Activated T-helper 17 cell treated with anti-CD3 and anti-CD28 coated beads, Interleukin-2, amount 50 U/mL, for 72 hours (primary cell): ENCODE data around the gene AOC3. TPM values are rescaled to one million over a fixed set of nuclear protein-coding genes. Genes with fewer than 3 reads are reported as not detected.
"Not testable (repeated sequence)": the region's sequence is repeated elsewhere in the genome, so short reads cannot be mapped to it uniquely, and the experiment has no call there.

ENCODE experiments used
- ATAC-seq: fragments of 150-1000 bp; cut with Tn5 transposase; replicated peaks from 2 replicates; pipeline ENCODE4 v1.10.0; 2021; ENCODE audit warnings: mild to moderate bottlenecking, moderate library complexity
- H3K27ac Mint-ChIP-seq: one replicate; pipeline ENCODE4 v1.8.0; 2022; ENCODE audit warnings: mixed read lengths
- H3K27me3 Mint-ChIP-seq: one replicate; pipeline ENCODE4 v1.8.0; 2022; ENCODE audit warnings: mixed read lengths
- H3K36me3 Mint-ChIP-seq: one replicate; pipeline ENCODE4 v1.8.0; 2022; ENCODE audit warnings: low read depth, mild to moderate bottlenecking, mixed read lengths
- H3K4me1 Mint-ChIP-seq: one replicate; pipeline ENCODE4 v1.8.0; 2022; ENCODE audit warnings: mixed read lengths
- H3K4me3 Mint-ChIP-seq: one replicate; pipeline ENCODE4 v1.8.0; 2022; ENCODE audit warnings: mild to moderate bottlenecking, mixed read lengths
- H3K9me3 Mint-ChIP-seq: one replicate; pipeline ENCODE4 v1.8.0; 2022; ENCODE audit warnings: mixed read lengths
- total RNA-seq, 2 donors: library from RNA; stranded (reverse); gene quantifications; one replicate each; pipeline ENCODE4 v1.2.3, GENCODE V29; 2022

Gene AOC3
- total RNA-seq, 2 donors from 2014 or later: 2.2 to 3.0 TPM

DNA sequence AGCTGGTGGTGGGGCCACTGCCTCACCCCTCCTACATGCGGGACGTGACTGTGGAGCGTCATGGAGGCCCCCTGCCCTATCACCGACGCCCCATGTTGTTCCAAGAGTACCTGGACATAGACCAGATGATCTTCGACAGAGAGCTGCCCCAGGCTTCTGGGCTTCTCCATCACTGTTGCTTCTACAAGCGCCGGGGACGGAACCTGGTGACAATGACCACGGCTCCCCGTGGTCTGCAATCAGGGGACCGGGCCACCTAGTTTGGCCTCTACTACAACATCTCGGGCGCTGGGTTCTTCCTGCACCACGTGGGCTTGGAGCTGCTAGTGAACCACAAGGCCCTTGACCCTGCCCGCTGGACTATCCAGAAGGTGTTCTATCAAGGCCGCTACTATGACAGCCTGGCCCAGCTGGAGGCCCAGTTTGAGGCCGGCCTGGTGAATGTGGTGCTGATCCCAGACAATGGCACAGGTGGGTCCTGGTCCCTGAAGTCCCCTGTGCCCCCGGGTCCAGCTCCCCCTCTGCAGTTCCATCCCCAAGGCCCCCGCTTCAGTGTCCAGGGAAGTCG lies 16.8 kb downstream of the AOC3 start:
- H3K9me3 Mint-ChIP-seq, H3K36me3 Mint-ChIP-seq, H3K4me1 Mint-ChIP-seq, H3K27ac Mint-ChIP-seq, H3K4me3 Mint-ChIP-seq, ATAC-seq: not testable (repeated sequence)
- peaks cover 22% of the 10 kb centered on the region for H3K27me3 Mint-ChIP-seq

DNA sequence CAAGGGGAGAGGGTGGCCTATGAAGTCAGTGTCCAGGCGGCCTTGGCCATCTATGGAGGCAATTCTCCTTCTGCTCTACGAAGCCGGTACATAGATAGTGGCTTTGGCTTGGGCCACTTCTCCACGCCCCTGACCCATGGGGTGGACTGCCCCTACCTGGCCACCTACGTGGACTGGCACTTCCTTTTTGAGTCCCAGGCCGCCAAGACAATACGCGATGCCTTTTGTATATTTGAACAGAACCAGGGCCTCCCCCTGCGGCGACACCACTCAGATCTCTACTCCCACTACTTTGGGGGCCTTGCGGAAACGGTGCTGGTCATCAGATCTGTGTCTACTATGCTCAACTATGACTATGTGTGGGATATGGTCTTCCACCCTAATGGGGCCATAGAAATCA lies 17.3 kb downstream of the AOC3 start:
- Mint-ChIP-seq H3K4me3 (no peak overlapping the region), H3K9me3 (no peaks in the 10 kb centered on the region), H3K27me3 (peaks cover 27% of the 10 kb centered on the region), H3K4me1 (no peaks in the 10 kb centered on the region), H3K36me3 (no peaks in the 10 kb centered on the region), H3K27ac (no peak overlapping the region)
- ATAC-seq: no peak

DNA sequence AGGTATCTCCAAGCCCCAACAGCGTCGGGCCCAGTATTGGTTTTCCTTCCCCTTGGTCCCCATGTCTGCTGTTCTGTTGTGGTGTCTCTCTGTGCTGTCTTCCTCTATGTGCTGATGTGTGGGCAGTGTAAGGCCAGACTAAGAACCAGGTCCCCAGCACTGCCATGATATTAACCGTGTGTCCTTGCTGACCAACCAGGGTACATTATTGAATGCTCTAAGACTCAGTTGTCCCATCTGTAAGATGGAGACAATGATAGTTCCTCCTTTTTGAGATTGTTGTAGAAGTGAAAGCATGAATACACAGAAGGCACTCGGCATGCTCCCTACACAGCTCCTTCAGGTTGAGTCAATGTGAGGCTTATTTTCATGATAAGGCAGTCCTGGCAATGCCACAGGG lies 20.6 kb downstream of the AOC3 start:
- Mint-ChIP-seq H3K4me1 (no peaks in the 10 kb centered on the region), H3K4me3 (no peak overlapping the region), H3K27ac (no peak overlapping the region), H3K27me3 (peaks cover 16% of the 10 kb centered on the region), H3K36me3 (no peaks in the 10 kb centered on the region), H3K9me3 (no peaks in the 10 kb centered on the region)
- ATAC-seq: no peak

DNA sequence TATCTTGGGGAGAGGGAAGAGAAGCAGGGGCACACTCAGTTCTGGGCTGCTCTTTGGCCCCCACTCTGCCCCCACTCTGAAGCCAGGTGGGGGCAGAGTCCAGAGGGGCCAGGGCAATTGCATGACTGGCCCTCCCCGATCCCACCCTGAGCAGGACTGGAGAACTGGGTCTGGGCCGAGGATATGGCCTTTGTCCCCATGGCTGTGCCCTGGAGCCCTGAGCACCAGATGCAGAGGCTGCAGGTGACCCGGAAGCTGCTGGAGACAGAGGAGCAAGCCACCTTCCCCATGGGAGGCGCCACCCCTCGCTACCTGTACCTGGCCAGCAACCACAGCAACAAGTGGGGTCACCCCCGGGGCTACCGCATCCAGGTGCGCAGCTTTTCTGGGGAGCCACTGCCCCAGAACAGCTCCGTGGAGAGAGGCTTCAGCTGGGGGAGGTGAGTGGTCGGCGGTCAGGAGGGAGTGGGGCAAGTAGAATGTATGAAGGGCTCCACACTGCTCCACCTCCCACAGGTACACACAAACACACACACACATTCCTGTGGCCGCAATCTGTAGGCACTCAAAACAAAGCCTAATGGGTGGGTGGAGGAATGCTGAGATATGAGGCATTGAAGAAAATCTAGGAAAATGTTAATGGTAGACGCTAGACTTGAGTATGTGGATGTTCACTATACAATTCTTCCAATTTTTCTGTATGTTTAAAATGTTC lies 21.4 kb downstream of the AOC3 start:
- peaks cover 15% of the 10 kb centered on the region for H3K27me3 Mint-ChIP-seq
- no peaks in the 10 kb centered on the region for H3K9me3 Mint-ChIP-seq
- no peak overlapping the region for H3K27ac Mint-ChIP-seq
- no peak overlapping the region for H3K4me3 Mint-ChIP-seq
- H3K36me3 Mint-ChIP-seq: no peaks in the 10 kb centered on the region
- no peaks in the 10 kb centered on the region for H3K4me1 Mint-ChIP-seq
- no peak for ATAC-seq

DNA sequence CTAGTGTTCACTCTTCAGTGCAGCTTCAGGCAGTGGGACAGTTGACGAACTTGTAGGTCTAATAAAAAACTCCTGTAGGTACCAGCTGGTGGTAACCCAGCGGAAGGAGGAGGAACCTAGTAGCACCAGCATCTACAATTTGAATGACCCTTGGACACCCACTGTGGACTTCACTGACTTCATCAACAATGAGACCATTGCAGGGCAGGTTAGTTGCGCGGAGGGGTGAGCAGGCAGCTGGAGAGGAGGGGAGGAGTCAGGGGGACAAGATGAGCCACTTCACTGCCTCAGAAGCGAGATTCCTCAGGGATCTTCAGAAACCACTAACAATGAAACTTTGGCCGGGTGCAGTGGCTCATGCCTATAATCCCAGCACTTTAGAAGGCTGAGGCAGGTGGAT lies 22.3 kb downstream of the AOC3 start:
- peaks cover 21% of the 10 kb centered on the region for H3K27me3 Mint-ChIP-seq
- no peaks in the 10 kb centered on the region for H3K9me3 Mint-ChIP-seq
- no peak for ATAC-seq
- H3K36me3 Mint-ChIP-seq: no peaks in the 10 kb centered on the region
- H3K4me1 Mint-ChIP-seq: no peaks in the 10 kb centered on the region
- H3K4me3 Mint-ChIP-seq: no peak overlapping the region
- H3K27ac Mint-ChIP-seq: no peak overlapping the region

DNA sequence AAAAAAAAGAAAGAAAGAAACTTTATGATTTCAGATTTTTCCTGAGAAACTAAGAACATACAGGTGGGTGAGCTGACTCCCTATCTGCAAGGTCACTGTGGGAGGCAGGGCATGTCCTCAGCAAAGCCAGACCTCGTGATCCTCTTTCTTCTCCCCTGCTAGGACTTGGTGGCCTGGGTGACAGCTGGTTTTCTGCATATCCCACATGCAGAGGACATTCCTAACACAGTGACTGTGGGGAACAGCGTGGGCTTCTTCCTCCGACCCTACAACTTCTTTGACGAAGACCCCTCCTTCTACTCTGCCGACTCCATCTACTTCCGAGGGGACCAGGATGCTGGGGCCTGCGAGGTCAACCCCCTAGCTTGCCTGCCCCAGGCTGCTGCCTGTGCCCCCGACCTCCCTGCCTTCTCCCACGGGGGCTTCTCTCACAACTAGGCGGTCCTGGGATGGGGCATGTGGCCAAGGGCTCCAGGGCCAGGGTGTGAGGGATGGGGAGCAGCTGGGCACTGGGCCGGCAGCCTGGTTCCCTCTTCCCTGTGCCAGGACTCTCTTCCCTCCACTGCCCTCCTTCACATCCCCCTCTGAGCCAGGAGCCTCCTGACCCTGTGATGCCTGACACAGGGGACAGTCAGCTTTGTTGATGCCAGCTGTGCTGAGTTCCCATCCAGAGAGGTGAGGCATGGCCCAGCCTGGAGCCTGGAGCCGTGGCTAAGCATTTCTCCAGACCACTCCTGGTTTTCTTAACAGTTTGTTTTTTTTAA lies 23.1 kb downstream of the AOC3 start:
- not testable (repeated sequence) for H3K36me3 Mint-ChIP-seq, H3K4me3 Mint-ChIP-seq, H3K27ac Mint-ChIP-seq, H3K9me3 Mint-ChIP-seq, H3K4me1 Mint-ChIP-seq, ATAC-seq
- peaks cover 26% of the 10 kb centered on the region for H3K27me3 Mint-ChIP-seq

DNA sequence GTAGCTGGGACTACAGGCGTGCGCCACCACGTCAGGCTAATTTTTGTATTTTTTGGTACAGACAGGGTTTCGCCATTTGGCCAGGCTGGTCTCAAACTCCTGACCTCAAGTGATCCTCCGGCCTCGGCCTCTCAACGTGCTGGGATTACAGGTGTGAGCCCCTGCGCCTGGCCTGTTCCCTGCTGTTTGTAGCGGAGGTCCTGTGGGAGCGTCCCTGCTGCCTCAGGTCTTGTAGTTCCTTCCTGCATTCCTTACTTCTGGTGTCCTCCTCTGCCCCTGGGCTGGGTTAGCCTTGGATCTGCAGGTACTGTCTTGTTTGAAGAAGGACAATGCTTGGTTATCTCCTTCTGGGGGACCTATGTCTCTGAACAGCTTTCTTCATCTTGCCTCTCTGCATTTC lies 26.0 kb downstream of the AOC3 start:
- H3K4me3 Mint-ChIP-seq: no peak overlapping the region
- H3K27me3 Mint-ChIP-seq: peaks cover 28% of the 10 kb centered on the region
- no peak for ATAC-seq
- H3K27ac Mint-ChIP-seq: no peak overlapping the region
- no peaks in the 10 kb centered on the region for H3K36me3 Mint-ChIP-seq
- no peaks in the 10 kb centered on the region for H3K4me1 Mint-ChIP-seq
- H3K9me3 Mint-ChIP-seq: no peaks in the 10 kb centered on the region

DNA sequence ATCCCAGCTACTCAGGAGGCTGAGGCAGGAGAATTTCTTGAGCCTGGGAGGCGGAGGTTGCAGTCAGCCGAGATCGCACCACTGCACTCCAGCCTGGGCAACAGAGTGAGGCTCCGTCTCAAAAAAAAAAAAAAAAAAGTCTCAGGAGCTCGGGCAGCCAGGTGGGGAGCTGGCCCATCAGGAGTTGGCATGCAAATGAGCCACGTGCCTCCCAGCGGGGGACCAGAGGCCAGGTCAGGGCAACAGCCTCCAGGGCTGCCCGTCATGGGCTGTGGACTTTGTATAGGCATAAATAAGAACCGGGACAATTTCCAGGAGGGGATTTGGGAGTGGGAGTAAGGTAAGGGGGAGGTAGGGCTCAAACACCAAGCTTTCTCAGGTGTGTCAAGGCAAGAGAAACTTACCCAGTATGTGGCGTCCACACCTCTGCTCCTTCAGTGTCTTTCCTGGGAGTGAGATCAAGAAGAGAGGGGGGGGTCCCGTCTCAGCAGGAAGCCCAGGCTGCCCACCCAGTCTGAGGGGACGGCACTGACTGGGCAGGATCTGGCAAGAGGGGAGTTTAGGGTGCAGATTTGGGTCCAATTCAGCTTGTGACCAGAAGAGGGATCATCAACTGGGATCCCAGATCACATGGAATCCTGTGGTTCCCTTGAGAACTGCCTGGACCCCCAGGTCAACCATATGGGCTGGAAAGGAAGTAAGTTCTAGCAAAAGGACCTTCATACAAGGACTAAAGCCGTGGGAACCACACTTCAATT lies 27.3 kb downstream of the AOC3 start:
- H3K36me3 Mint-ChIP-seq: no peaks in the 10 kb centered on the region
- no peak overlapping the region for H3K4me3 Mint-ChIP-seq
- no peak for ATAC-seq
- H3K27ac Mint-ChIP-seq: no peak overlapping the region
- peaks cover 21% of the 10 kb centered on the region for H3K27me3 Mint-ChIP-seq
- H3K9me3 Mint-ChIP-seq: no peaks in the 10 kb centered on the region
- H3K4me1 Mint-ChIP-seq: no peaks in the 10 kb centered on the region

DNA sequence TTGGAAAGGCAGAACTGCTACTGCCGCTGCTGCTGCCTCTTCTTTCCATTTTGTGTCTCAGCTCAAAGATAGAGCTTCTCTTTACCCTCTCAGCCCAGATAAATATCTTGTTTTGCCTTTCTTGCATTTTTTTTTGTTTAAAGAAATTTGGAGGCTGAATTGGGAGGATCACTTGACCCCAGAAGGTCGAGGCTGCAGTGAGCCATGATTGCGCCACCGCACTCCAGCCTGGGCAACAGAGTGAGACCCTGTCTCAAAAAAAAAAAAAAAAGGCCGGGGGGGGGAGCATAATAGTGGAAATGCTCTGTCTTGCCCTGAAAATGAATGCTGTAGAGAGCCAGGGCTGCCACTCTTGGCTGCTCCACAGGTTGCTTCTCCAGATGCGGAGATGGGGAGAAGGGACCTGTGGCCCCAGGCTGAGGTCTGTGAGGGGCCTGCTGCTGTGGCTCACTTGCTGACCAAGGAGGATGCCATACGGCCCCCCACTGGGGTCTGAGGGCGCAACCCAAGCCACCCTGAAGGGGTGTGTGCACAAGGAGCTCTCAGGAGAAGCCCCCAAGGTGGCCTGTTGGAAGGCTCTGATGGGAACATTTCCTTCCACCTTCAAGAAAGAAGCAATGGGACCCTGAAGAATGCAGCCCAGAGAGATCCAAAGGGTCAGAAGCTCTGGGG lies 28.1 kb downstream of the AOC3 start:
- Mint-ChIP-seq H3K36me3 (no peaks in the 10 kb centered on the region), H3K4me3 (no peak overlapping the region), H3K27ac (no peak overlapping the region), H3K4me1 (no peaks in the 10 kb centered on the region), H3K9me3 (no peaks in the 10 kb centered on the region), H3K27me3 (peaks cover 20% of the 10 kb centered on the region)
- ATAC-seq: no peak

DNA sequence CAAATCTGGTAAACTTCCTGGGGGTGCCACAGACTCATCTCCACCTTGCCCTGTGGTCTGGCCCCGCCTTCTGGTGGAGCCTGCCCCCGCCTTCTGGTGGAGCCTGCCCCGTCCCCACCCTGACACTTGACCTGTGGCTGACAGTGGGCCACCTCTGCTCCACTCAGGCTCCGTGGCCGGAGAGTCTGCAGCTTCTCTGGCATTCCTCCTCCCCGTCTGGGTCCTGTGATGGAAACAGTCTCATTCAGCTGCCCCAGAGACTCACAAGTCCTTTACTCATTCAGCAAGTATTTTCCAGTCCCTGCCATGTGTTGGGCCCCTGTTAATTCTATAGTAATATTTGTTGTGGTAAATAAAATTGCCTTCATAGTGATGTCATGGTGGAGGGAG lies 28.6 kb downstream of the AOC3 start:
- H3K4me1 Mint-ChIP-seq: no peaks in the 10 kb centered on the region
- no peaks in the 10 kb centered on the region for H3K9me3 Mint-ChIP-seq
- no peak overlapping the region for H3K27ac Mint-ChIP-seq
- peaks cover 20% of the 10 kb centered on the region for H3K27me3 Mint-ChIP-seq
- no peaks in the 10 kb centered on the region for H3K36me3 Mint-ChIP-seq
- no peak overlapping the region for H3K4me3 Mint-ChIP-seq
- ATAC-seq: no peak

DNA sequence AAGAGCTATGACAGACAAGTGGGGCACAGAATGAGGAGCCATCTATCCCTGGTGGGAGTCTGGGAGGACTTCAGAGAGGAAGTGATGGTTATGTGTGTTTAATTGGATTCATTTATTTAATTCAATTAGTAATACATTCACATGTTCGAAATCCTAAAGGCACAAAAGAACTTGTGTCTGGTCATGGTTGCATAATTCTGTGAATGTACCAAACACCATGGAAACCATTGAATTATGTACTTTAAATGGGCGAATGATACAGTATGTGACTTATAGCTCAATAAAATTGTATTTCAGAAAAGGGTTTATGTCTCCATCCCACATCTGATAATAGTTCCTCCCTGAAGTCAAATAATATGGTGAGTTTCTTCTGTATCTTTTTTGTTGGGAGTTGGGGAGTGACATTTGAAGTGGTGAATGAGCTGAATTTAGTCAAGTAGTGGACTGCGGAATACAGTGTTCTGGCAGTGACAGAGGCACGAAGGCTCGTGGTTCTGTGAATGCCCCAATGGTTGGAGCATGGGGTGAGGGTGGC lies 29.8 kb downstream of the AOC3 start:
- H3K27ac Mint-ChIP-seq: no peak overlapping the region
- no peaks in the 10 kb centered on the region for H3K9me3 Mint-ChIP-seq
- H3K4me3 Mint-ChIP-seq: no peak overlapping the region
- ATAC-seq: no peak
- no peaks in the 10 kb centered on the region for H3K36me3 Mint-ChIP-seq
- H3K27me3 Mint-ChIP-seq: peaks cover 20% of the 10 kb centered on the region
- no peaks in the 10 kb centered on the region for H3K4me1 Mint-ChIP-seq

DNA sequence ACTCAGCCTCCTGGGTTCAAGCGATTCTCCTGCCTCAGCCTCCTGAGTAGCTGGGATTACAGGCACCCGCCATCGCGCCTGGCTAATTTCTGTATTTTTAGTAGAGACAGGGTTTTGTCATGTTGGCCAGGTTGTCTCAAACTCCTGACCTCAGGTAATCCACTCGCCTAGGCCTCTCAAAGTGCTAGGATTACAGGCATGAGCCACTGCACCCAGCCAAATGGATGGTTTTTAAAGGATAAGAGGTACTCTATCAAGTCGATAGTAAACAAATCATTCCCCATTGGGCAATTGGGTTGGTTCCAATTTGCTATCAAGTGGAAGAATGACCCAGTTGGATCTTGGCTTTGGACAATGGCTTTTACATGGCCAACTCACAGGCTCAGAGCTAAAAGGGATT lies 30.7 kb downstream of the AOC3 start:
- ATAC-seq, H3K9me3 Mint-ChIP-seq, H3K36me3 Mint-ChIP-seq, H3K27ac Mint-ChIP-seq, H3K4me3 Mint-ChIP-seq, H3K4me1 Mint-ChIP-seq: not testable (repeated sequence)
- H3K27me3 Mint-ChIP-seq: peaks cover 26% of the 10 kb centered on the region

DNA sequence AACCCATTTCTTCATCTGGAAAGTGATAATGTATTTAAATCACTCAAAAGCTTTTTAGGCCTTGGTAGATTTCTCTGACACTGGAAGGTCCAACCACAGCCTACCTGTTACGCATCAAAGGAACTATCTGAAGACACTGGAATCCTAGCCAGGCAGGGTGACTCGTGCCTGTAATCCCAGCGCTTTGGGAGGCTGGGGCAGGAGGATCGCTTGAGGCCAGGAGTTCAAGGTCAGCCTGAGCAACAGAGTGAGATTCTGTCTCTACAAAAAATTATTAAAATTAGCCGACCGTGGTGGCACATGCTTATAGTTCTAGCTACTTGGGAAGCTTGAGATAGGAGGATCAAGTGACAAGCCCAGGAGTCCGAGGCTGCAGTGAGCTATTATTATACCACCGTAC lies 31.2 kb downstream of the AOC3 start:
- Mint-ChIP-seq H3K36me3 (no peaks in the 10 kb centered on the region), H3K27ac (no peak overlapping the region), H3K4me3 (no peak overlapping the region), H3K4me1 (peaks cover 5% of the 10 kb centered on the region), H3K9me3 (no peaks in the 10 kb centered on the region), H3K27me3 (peaks cover 25% of the 10 kb centered on the region)
- no peak for ATAC-seq
